HCT116 (cell line): ENCODE results near the gene IL26. TPM values are rescaled to one million over a fixed set of nuclear protein-coding genes. Genes with fewer than 3 reads are reported as not detected.
"Not testable (repeated sequence)": the region's sequence is repeated elsewhere in the genome, so short reads cannot be mapped to it uniquely, and the experiment has no call there.

Source experiments
- ATAC-seq: fragments of 200-7000 bp; cut with Tn5 transposase; 2 replicates; pipeline ENCODE4 v1.9.1; 2020; ENCODE audit warnings: mild to moderate bottlenecking, moderate library complexity
- BruUV-seq: library from RNA; stranded (reverse); fragments of 400-500 nt; replicated peaks from 2 replicates; lab custom pipeline; 2021; lab: Mats Ljungman, UMichigan
- CTCF ChIA-PET: fragments of 300-600 bp; sonication (Branson Sonifier 250); formaldehyde crosslinking; loops from one replicate; lab custom pipeline; 2021; ENCODE audit warnings: antibody characterized with exemption; lab: Charles Lee
- POLR2A ChIA-PET: fragments of 300-600, 350-600 bp; sonication (Branson Sonifier 250); formaldehyde crosslinking; loops from one replicate; lab custom pipeline; 2021; ENCODE audit warnings: antibody characterized with exemption; lab: Charles Lee
- RAD21 ChIA-PET, 2 experiments: fragments of 300-600 bp; sonication (Branson Sonifier 250); formaldehyde crosslinking; loops; one replicate each; lab custom pipeline; 2023; ENCODE audit warnings: low total read pairs in 2 of 2; ENCODE audit not compliant: uncharacterized antibody in 2 of 2, unreplicated experiment in 2 of 2, low non-redundant PET in 1 of 2; lab: Charles Lee
- DNase-seq: peaks from one replicate; pipeline ENCODE4 v3.0.0-alpha.2; 2010; ENCODE audit warnings: low read depth, low spot score
- H2AFZ ChIP-seq: fragments of 200-600 bp; shearing (Covaris generic), sonication (generic); 2 replicates; pipeline ENCODE4 v1.6.1; 2017; ENCODE audit warnings: low read depth, mixed run types, mixed read lengths, antibody characterized with exemption, low read length; ENCODE audit not compliant: poor library complexity, severe bottlenecking
- H3K27ac ChIP-seq: 2 replicates; pipeline ENCODE4 v1.5.1; 2012; ENCODE audit warnings: low read depth, low read length
- H3K27me3 ChIP-seq: fragments of 200-600 bp; sonication (generic); 2 replicates; pipeline ENCODE4 v1.6.1; 2016; ENCODE audit warnings: mixed run types, low read length, mixed read lengths; ENCODE audit not compliant: insufficient read depth
- H3K36me3 ChIP-seq, 2 experiments: fragments of 200-500 bp in 1 of 2; fragments of 200-600 bp in 1 of 2; sonication (Bioruptor generic) in 1 of 2; sonication (generic) in 1 of 2; 2 replicates each; pipeline versions ENCODE4 v1.5.1 to v1.6.1; 2014 to 2016; ENCODE audit warnings: low read length in 2 of 2, inconsistent platforms in 1 of 2, mixed read lengths in 1 of 2, mixed run types in 1 of 2; ENCODE audit not compliant: insufficient read depth in 2 of 2, control insufficient read depth in 1 of 2
- H3K4me1 ChIP-seq, 2 experiments: fragments of 200-600 bp in 1 of 2; sonication (generic) in 1 of 2; 2 replicates each; pipeline versions ENCODE4 v1.5.1 to v1.6.1; 2012 to 2017; ENCODE audit warnings: low read length in 2 of 2, inconsistent platforms in 1 of 2, mild to moderate bottlenecking in 1 of 2, mixed read lengths in 1 of 2, mixed run types in 1 of 2, moderate library complexity in 1 of 2; ENCODE audit not compliant: insufficient read depth in 2 of 2, control insufficient read depth in 1 of 2
- H3K4me2 ChIP-seq: fragments of 200-600 bp; sonication (generic); 2 replicates; pipeline ENCODE4 v1.6.1; 2017; ENCODE audit warnings: mixed run types, low read length, mixed read lengths
- H3K4me3 ChIP-seq, 2 experiments: fragments of 200-600 bp in 1 of 2; sonication (generic) in 1 of 2; replicated peaks in 1 of 2; 2 replicates each; pipeline ENCODE4 v1.5.1; 2011 to 2016; ENCODE audit warnings: low read length in 2 of 2, control low read depth in 1 of 2, low read depth in 1 of 2, mild to moderate bottlenecking in 1 of 2, mixed read lengths in 1 of 2, mixed run types in 1 of 2
- H3K79me2 ChIP-seq: fragments of 200-600 bp; sonication (generic); 2 replicates; pipeline ENCODE4 v1.6.1; 2017; ENCODE audit warnings: mild to moderate bottlenecking, mixed run types, low read length, moderate library complexity, mixed read lengths; ENCODE audit not compliant: insufficient read depth
- H3K9ac ChIP-seq: fragments of 200-600 bp; sonication (generic); 2 replicates; pipeline ENCODE4 v1.6.1; 2016; ENCODE audit warnings: low read length, mixed read lengths
- H3K9me2 ChIP-seq: fragments of 200-600 bp; sonication (generic), shearing (Covaris generic); 2 replicates; pipeline ENCODE4 v1.6.1; 2017; ENCODE audit warnings: mixed run types, mild to moderate bottlenecking, moderate library complexity; ENCODE audit not compliant: insufficient read depth
- H3K9me3 ChIP-seq, 2 experiments: fragments of 200-500 bp in 1 of 2; fragments of 200-600 bp in 1 of 2; sonication (Bioruptor generic) in 1 of 2; sonication (generic) in 1 of 2; 2 replicates each; pipeline ENCODE4 v1.6.1; 2014 to 2017; ENCODE audit warnings: low read length in 2 of 2, mixed read lengths in 2 of 2, inconsistent platforms in 1 of 2, low read depth in 1 of 2, mild to moderate bottlenecking in 1 of 2, mixed run types in 1 of 2, moderate library complexity in 1 of 2; ENCODE audit not compliant: control insufficient read depth in 1 of 2, insufficient read depth in 1 of 2
- H4K20me1 ChIP-seq: fragments of 200-600 bp; sonication (generic), shearing (Covaris generic); 2 replicates; pipeline ENCODE4 v1.6.1; 2017; ENCODE audit warnings: mixed run types, mild to moderate bottlenecking, moderate library complexity; ENCODE audit not compliant: insufficient read depth
- CBX3 ChIP-seq: IDR thresholded peaks from 2 replicates; pipeline ENCODE4 v1.6.1; 2012; ENCODE audit warnings: low read depth
- CEBPB ChIP-seq: IDR thresholded peaks from 2 replicates; pipeline ENCODE4 v1.6.1; 2012; ENCODE audit warnings: low read depth
- ELF1 ChIP-seq: IDR thresholded peaks from 2 replicates; pipeline ENCODE4 v1.6.1; 2012; ENCODE audit warnings: low read depth, borderline replicate concordance
- EZH2 ChIP-seq: fragments of 200-600 bp; sonication (generic); IDR thresholded peaks from 2 replicates; pipeline ENCODE4 v1.6.1; 2017; ENCODE audit warnings: antibody characterized with exemption, mixed run types
- EZH2phosphoT487 ChIP-seq: fragments of 200-600 bp; IDR thresholded peaks from 2 replicates; pipeline ENCODE4 v1.6.1; 2018; ENCODE audit warnings: antibody characterized with exemption, borderline replicate concordance
- FOSL1 ChIP-seq: IDR thresholded peaks from 2 replicates; pipeline ENCODE4 v1.6.1; 2012; ENCODE audit warnings: low read depth
- JUND ChIP-seq: IDR thresholded peaks from 2 replicates; pipeline ENCODE4 v1.6.1; 2012
- POLR2AphosphoS5 ChIP-seq: IDR thresholded peaks from 2 replicates; pipeline ENCODE4 v1.6.1; 2011; ENCODE audit warnings: mild to moderate bottlenecking, low read depth, low read length, moderate library complexity
- RAD21 ChIP-seq: IDR thresholded peaks from 2 replicates; pipeline ENCODE4 v1.6.1; 2012; ENCODE audit warnings: low read depth, mild to moderate bottlenecking
- SP1 ChIP-seq: IDR thresholded peaks from 2 replicates; pipeline ENCODE4 v1.6.1; 2012; ENCODE audit warnings: low read depth
- SRF ChIP-seq: IDR thresholded peaks from 2 replicates; pipeline ENCODE4 v1.6.1; 2012; ENCODE audit warnings: low read depth
- TCF7L2 ChIP-seq: IDR thresholded peaks from 2 replicates; pipeline ENCODE4 v1.7.0; 2011; ENCODE audit warnings: borderline replicate concordance, inconsistent platforms; ENCODE audit not compliant: insufficient read depth, insufficient read length; ENCODE audit errors: extremely low read depth
- YY1 ChIP-seq: IDR thresholded peaks from 2 replicates; pipeline ENCODE4 v1.6.1; 2011; ENCODE audit warnings: low read length, low read depth, moderate library complexity, mild to moderate bottlenecking; ENCODE audit not compliant: insufficient replicate concordance; ENCODE audit errors: extremely low read depth
- ZFX ChIP-seq: fragments of 450-650 bp; IDR thresholded peaks from 2 replicates; pipeline ENCODE4 v1.6.1; 2017
- ZNF274 ChIP-seq: fragments of 200-500 bp; sonication (Bioruptor generic); IDR thresholded peaks from 2 replicates; pipeline ENCODE4 v1.6.1; 2014; ENCODE audit warnings: mild to moderate bottlenecking, low read depth, low read length, inconsistent platforms
- intact Hi-C: fragments of 100-400 bp; cut with micrococcal nuclease; formaldehyde crosslinking; loops from 2 replicates; pipeline ENCODE4 v1.10.0; 2022
- total RNA-seq: library from RNA; stranded (reverse); gene quantifications from one replicate; pipeline ENCODE4 v1.2.1, GENCODE V29; 2021; ENCODE audit not compliant: unreplicated experiment
- TF ChIP-seq, protein P1 (sequence below), 3 experiments: fragments of 200-600 bp in 1 of 3; sonication (generic) in 1 of 3; IDR thresholded peaks in 2 of 3; conservative IDR thresholded peaks in 1 of 3; 2 replicates each; pipeline ENCODE4 v1.5.1; 2012 to 2017; ENCODE audit warnings: low read depth in 2 of 3, low read length in 2 of 3, antibody characterized with exemption in 1 of 3, borderline replicate concordance in 1 of 3, control low read depth in 1 of 3, mild to moderate bottlenecking in 1 of 3, mixed read lengths in 1 of 3, mixed run types in 1 of 3, moderate library complexity in 1 of 3; ENCODE audit not compliant: insufficient read depth in 1 of 3
- TF ChIP-seq, protein P2 (sequence below): IDR thresholded peaks from 2 replicates; pipeline ENCODE4 v1.6.1; 2012
- TF ChIP-seq, protein P3 (sequence below): IDR thresholded peaks from 2 replicates; pipeline ENCODE4 v1.6.1; 2012

The IL26 gene
- total RNA-seq, 1 experiment from 2014 or later = not detected

DNA sequence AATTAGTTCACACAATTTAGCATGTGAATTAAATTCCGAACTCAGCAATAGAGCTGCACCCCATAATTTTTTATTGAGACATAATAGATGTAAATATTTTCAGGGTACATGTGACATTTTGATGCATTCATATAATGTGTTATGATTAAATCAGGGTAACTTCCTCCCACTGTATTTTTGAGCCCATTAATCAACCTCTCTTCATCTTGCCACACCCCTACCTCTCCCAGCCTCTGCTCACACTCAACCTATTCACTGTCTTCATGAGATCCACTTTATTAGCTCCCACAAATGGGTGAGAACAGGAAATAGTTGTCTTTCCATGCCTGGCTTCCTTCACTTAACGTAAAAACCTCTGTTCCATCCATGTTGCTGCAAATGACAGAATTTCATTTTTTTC, 14.7 kb downstream of the IL26 start:
- no peak overlapping the region for H3K9ac ChIP-seq
- no peaks in the 10 kb centered on the region for H3K36me3 ChIP-seq
- DNase-seq (no peak), ATAC-seq (no peak)
- RAD21 ChIA-PET = no interaction called here
- H3K9me3 ChIP-seq = no peaks in the 10 kb centered on the region
- POLR2A ChIA-PET = no interaction called here
- no peak overlapping the region for H3K4me2 ChIP-seq
- H3K79me2 ChIP-seq = no peaks in the 10 kb centered on the region
- intact Hi-C loops = no loop called here
- H3K27ac ChIP-seq = no peak overlapping the region
- H3K27me3 ChIP-seq = no peaks in the 10 kb centered on the region
- H3K4me1 ChIP-seq = peaks cover 0 to 5% of the 10 kb centered on the region in 2 experiments; a peak in 1 of 4 replicates
- no peak overlapping the region for H3K4me3 ChIP-seq
- TF ChIP-seq ZFX (no peak), CBX3 (no peak), SRF (no peak), SP1 (no peak), YY1 (no peak), EZH2phosphoT487 (no peak), EZH2 (no peak), TCF7L2 (no peak), FOSL1 (no peak), POLR2AphosphoS5 (no peak), RAD21 (no peak), ELF1 (no peak), ZNF274 (no peak), JUND (no peak), CEBPB (no peak)
- TF ChIP-seq, protein P1, sequence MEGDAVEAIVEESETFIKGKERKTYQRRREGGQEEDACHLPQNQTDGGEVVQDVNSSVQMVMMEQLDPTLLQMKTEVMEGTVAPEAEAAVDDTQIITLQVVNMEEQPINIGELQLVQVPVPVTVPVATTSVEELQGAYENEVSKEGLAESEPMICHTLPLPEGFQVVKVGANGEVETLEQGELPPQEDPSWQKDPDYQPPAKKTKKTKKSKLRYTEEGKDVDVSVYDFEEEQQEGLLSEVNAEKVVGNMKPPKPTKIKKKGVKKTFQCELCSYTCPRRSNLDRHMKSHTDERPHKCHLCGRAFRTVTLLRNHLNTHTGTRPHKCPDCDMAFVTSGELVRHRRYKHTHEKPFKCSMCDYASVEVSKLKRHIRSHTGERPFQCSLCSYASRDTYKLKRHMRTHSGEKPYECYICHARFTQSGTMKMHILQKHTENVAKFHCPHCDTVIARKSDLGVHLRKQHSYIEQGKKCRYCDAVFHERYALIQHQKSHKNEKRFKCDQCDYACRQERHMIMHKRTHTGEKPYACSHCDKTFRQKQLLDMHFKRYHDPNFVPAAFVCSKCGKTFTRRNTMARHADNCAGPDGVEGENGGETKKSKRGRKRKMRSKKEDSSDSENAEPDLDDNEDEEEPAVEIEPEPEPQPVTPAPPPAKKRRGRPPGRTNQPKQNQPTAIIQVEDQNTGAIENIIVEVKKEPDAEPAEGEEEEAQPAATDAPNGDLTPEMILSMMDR (IDR thresholded peaks at IDR 0.05 in 2 of 3, conservative IDR thresholded peaks at IDR 0.05 in 1 of 3; ENCODE audit: borderline replicate concordance in 1 of 3, insufficient read depth in 1 of 3, low read depth in 2 of 3, low read length in 2 of 3) = no peak
- TF ChIP-seq, protein P2, sequence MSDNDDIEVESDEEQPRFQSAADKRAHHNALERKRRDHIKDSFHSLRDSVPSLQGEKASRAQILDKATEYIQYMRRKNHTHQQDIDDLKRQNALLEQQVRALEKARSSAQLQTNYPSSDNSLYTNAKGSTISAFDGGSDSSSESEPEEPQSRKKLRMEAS = no peak
- TF ChIP-seq, protein P3, sequence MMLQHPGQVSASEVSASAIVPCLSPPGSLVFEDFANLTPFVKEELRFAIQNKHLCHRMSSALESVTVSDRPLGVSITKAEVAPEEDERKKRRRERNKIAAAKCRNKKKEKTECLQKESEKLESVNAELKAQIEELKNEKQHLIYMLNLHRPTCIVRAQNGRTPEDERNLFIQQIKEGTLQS = no peak
- CTCF ChIA-PET = no interaction called here
- no peaks in the 10 kb centered on the region for H4K20me1 ChIP-seq
- no peaks in the 10 kb centered on the region for H3K9me2 ChIP-seq
- no peak overlapping the region for H2AFZ ChIP-seq
- no TSS peak for BruUV-seq

DNA sequence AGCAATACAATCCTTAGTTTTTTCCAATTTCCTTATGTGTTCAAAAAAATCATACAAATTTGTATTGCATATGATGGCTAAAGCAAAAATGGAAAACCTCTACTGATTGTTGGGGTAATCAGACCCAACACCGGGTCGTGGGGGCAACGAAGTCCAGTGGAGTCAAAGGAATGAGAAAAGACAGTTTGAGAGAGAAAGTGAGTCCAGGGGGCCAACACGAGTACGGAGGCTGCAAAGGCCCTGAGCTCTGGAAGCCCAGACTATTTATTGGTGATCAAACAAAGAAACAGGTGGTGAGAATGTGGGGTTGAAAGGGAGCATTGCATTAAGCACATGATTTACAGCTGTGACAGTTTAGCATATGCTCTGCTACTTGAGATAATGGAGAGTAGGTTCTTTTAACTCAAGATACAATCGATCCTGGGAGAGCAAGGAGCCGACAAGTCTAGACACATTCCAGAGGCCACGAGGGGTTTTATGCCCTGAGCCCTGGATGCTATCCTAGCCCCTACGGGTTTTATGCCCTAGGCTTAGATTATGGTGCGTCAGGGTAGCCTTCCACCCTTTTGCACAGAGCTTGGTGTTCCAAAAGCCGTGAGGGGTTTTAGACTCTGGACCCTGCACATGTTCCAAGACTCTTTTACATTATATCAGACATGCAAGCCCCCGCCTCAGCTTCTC, 16.4 kb downstream of the IL26 start:
- intact Hi-C loops, H2AFZ ChIP-seq, BruUV-seq: not testable (repeated sequence)

More for the DNA sequence above, 16.4 kb downstream of the IL26 start:
- ATAC-seq, H3K4me3 ChIP-seq, POLR2A ChIA-PET, H3K36me3 ChIP-seq, H3K9ac ChIP-seq, DNase-seq, H3K9me3 ChIP-seq, H3K4me2 ChIP-seq, RAD21 ChIA-PET, H4K20me1 ChIP-seq, H3K4me1 ChIP-seq, H3K27me3 ChIP-seq, H3K9me2 ChIP-seq, H3K79me2 ChIP-seq, H3K27ac ChIP-seq, CTCF ChIA-PET: not testable (repeated sequence)
